HEK293 (cell line): ENCODE measurements around the gene DLL1.

Source experiments
- CTCF ChIA-PET: fragments of 350-600 bp; formaldehyde crosslinking; extraction: SDS; loops from one replicate; lab custom pipeline; 2021; ENCODE audit warnings: antibody characterized with exemption; lab: Yijun Ruan, JAX
- POLR2A ChIA-PET: fragments of 300-600 bp; formaldehyde crosslinking; extraction: SDS; loops from one replicate; lab custom pipeline; 2020; ENCODE audit warnings: antibody characterized with exemption, inconsistent platforms; lab: Yijun Ruan, JAX
- H3K27ac ChIP-seq: fragments of 200-500 bp; sonication (Bioruptor generic); 2 replicates; pipeline ENCODE4 v1.5.1; 2014; ENCODE audit warnings: low read depth, low read length, control low read depth, inconsistent platforms; ENCODE audit errors: extremely low read depth
- H3K36me3 ChIP-seq, 2 experiments: fragments of 200-500 bp in 1 of 2; sonication (Bioruptor generic) in 1 of 2; 1 replicate in 1 of 2; 2 replicates in 1 of 2; pipeline ENCODE4 v1.5.1; 2014 to 2017; ENCODE audit warnings: inconsistent platforms in 2 of 2, low read length in 2 of 2; ENCODE audit not compliant: control insufficient read depth in 2 of 2, insufficient read depth in 1 of 2
- H3K4me1 ChIP-seq: fragments of 200-500 bp; sonication (Bioruptor generic); 2 replicates; pipeline ENCODE4 v1.5.1; 2014; ENCODE audit warnings: mild to moderate bottlenecking, low read length, inconsistent platforms; ENCODE audit not compliant: control insufficient read depth, insufficient read depth
- H3K4me3 ChIP-seq: 2 replicates; pipeline ENCODE4 v1.5.1; 2011; ENCODE audit warnings: low read depth, mild to moderate bottlenecking, control low read depth, low read length, moderate library complexity
- H3K9me3 ChIP-seq: fragments of 200-500 bp; sonication (Bioruptor generic); 2 replicates; pipeline ENCODE4 v1.5.1; 2014; ENCODE audit warnings: low read depth, low read length, inconsistent platforms; ENCODE audit not compliant: control insufficient read depth, insufficient read depth
- BCL6B ChIP-seq: fragments of 450-650 bp; formaldehyde crosslinking; IDR thresholded peaks from 2 replicates; pipeline ENCODE4 v1.5.1; 2017; ENCODE audit warnings: missing biosample characterization, missing genetic modification characterization
- FEZF1 ChIP-seq: fragments of 450-650 bp; formaldehyde crosslinking; IDR thresholded peaks from 2 replicates; pipeline ENCODE4 v1.5.1; 2016; ENCODE audit warnings: missing biosample characterization, missing genetic modification characterization
- KLF10 ChIP-seq: fragments of 450-650 bp; IDR thresholded peaks from 2 replicates; pipeline ENCODE4 v1.5.1; 2018; ENCODE audit warnings: missing biosample characterization, mild to moderate bottlenecking, missing genetic modification characterization
- KLF7 ChIP-seq: fragments of 450-650 bp; formaldehyde crosslinking; IDR thresholded peaks from 2 replicates; pipeline ENCODE4 v1.5.1; 2016; ENCODE audit warnings: missing biosample characterization, missing genetic modification characterization, borderline replicate concordance
- SCRT1 ChIP-seq: fragments of 450-650 bp; formaldehyde crosslinking; IDR thresholded peaks from 2 replicates; pipeline ENCODE4 v1.5.1; 2016; ENCODE audit warnings: missing biosample characterization, missing genetic modification characterization, borderline replicate concordance
- YY2 ChIP-seq: fragments of 450-650 bp; formaldehyde crosslinking; IDR thresholded peaks from 2 replicates; pipeline ENCODE4 v1.5.1; 2016; ENCODE audit warnings: missing biosample characterization, missing genetic modification characterization
- ZBTB8A ChIP-seq: fragments of 450-650 bp; formaldehyde crosslinking; IDR thresholded peaks from 2 replicates; pipeline ENCODE4 v1.5.1; 2016; ENCODE audit warnings: missing biosample characterization, missing genetic modification characterization
- ZFP37 ChIP-seq: fragments of 450-650 bp; formaldehyde crosslinking; IDR thresholded peaks from 2 replicates; pipeline ENCODE4 v1.5.1; 2016; ENCODE audit warnings: missing biosample characterization, missing genetic modification characterization
- ZNF132 ChIP-seq: fragments of 450-650 bp; formaldehyde crosslinking; IDR thresholded peaks from 2 replicates; pipeline ENCODE4 v1.5.1; 2017; ENCODE audit warnings: missing biosample characterization, missing genetic modification characterization, borderline replicate concordance
- ZNF280C ChIP-seq: fragments of 450-650 bp; formaldehyde crosslinking; IDR thresholded peaks from 2 replicates; pipeline ENCODE4 v1.5.1; 2016; ENCODE audit warnings: missing biosample characterization, missing genetic modification characterization
- ZNF311 ChIP-seq: fragments of 450-650 bp; formaldehyde crosslinking; IDR thresholded peaks from 2 replicates; pipeline ENCODE4 v1.5.1; 2017; ENCODE audit warnings: missing biosample characterization, missing genetic modification characterization, borderline replicate concordance
- ZNF473 ChIP-seq: fragments of 450-650 bp; formaldehyde crosslinking; IDR thresholded peaks from 2 replicates; pipeline ENCODE4 v1.5.1; 2017; ENCODE audit warnings: missing biosample characterization, missing genetic modification characterization
- ZNF530 ChIP-seq: fragments of 450-650 bp; formaldehyde crosslinking; IDR thresholded peaks from 2 replicates; pipeline ENCODE4 v1.5.1; 2016; ENCODE audit warnings: low read depth, missing biosample characterization, missing genetic modification characterization
- ZNF571 ChIP-seq: fragments of 450-650 bp; formaldehyde crosslinking; IDR thresholded peaks from 2 replicates; pipeline ENCODE4 v1.5.0; 2017; ENCODE audit warnings: missing biosample characterization, missing genetic modification characterization
- ZNF624 ChIP-seq: fragments of 450-650 bp; formaldehyde crosslinking; IDR thresholded peaks from 2 replicates; pipeline ENCODE4 v1.5.1; 2017; ENCODE audit warnings: missing biosample characterization, missing genetic modification characterization
- TF ChIP-seq, protein P1 (sequence below): fragments of 450-650 bp; formaldehyde crosslinking; IDR thresholded peaks from 2 replicates; pipeline ENCODE4 v1.5.1; 2016; ENCODE audit warnings: missing biosample characterization, missing genetic modification characterization
- TF ChIP-seq, protein P2 (sequence below): fragments of 450-650 bp; formaldehyde crosslinking; IDR thresholded peaks from 2 replicates; pipeline ENCODE4 v1.5.1; 2016; ENCODE audit warnings: missing biosample characterization, missing genetic modification characterization
- TF ChIP-seq, protein P3 (sequence below): fragments of 450-650 bp; formaldehyde crosslinking; IDR thresholded peaks from 2 replicates; pipeline ENCODE4 v1.5.1; 2016; ENCODE audit warnings: missing biosample characterization, missing genetic modification characterization

The DLL1 gene

GRCh38 chr6:170284866-170285469, 5.9 kb downstream of the DLL1 start:
- Histone ChIP-seq H3K4me1 (no peaks in the 10 kb centered on the region; the same call in 1 of the 2 replicates), H3K27ac (no peak overlapping the region), H3K36me3 (peaks cover 0 to 75% of the 10 kb centered on the region in 2 experiments; a peak in 2 of 3 replicates), H3K9me3 (no peaks in the 10 kb centered on the region), H3K4me3 (no peak overlapping the region)
- ChIA-PET CTCF (no interaction called here), POLR2A (no interaction called here)
- TF ChIP-seq, protein P1, sequence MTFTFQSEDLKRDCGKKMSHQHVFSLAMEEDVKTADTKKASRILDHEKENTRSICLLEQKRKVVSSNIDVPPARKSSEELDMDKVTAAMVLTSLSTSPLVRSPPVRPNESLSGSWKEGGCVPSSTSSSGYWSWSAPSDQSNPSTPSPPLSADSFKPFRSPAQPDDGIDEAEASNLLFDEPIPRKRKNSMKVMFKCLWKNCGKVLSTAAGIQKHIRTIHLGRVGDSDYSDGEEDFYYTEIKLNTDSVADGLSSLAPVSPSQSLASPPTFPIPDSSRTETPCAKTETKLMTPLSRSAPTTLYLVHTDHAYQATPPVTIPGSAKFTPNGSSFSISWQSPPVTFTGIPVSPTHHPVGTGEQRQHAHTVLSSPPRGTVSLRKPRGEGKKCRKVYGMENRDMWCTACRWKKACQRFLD (tag by site-specific recombination): no peak
- TF ChIP-seq, protein P2, sequence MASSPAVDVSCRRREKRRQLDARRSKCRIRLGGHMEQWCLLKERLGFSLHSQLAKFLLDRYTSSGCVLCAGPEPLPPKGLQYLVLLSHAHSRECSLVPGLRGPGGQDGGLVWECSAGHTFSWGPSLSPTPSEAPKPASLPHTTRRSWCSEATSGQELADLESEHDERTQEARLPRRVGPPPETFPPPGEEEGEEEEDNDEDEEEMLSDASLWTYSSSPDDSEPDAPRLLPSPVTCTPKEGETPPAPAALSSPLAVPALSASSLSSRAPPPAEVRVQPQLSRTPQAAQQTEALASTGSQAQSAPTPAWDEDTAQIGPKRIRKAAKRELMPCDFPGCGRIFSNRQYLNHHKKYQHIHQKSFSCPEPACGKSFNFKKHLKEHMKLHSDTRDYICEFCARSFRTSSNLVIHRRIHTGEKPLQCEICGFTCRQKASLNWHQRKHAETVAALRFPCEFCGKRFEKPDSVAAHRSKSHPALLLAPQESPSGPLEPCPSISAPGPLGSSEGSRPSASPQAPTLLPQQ (tag by site-specific recombination): no peak
- no peak for TF ChIP-seq FEZF1 (tag by site-specific recombination)
- no peak for TF ChIP-seq KLF7 (tag by site-specific recombination)
- no peak for TF ChIP-seq ZNF530 (tag by site-specific recombination)
- TF ChIP-seq ZNF473: no peak
- TF ChIP-seq ZNF132 (tag by site-specific recombination): no peak
- TF ChIP-seq ZNF624: no peak
- no peak for TF ChIP-seq ZNF571
- TF ChIP-seq ZNF311 (tag by site-specific recombination): no peak
- no peak for TF ChIP-seq YY2 (tag by site-specific recombination)
- no peak for TF ChIP-seq SCRT1 (tag by site-specific recombination)
- no peak for TF ChIP-seq ZNF280C
- TF ChIP-seq ZBTB8A (tag by site-specific recombination): no peak
- no peak for TF ChIP-seq BCL6B (tag by site-specific recombination)
- no peak for TF ChIP-seq ZFP37 (tag by site-specific recombination)
- TF ChIP-seq, protein P3, sequence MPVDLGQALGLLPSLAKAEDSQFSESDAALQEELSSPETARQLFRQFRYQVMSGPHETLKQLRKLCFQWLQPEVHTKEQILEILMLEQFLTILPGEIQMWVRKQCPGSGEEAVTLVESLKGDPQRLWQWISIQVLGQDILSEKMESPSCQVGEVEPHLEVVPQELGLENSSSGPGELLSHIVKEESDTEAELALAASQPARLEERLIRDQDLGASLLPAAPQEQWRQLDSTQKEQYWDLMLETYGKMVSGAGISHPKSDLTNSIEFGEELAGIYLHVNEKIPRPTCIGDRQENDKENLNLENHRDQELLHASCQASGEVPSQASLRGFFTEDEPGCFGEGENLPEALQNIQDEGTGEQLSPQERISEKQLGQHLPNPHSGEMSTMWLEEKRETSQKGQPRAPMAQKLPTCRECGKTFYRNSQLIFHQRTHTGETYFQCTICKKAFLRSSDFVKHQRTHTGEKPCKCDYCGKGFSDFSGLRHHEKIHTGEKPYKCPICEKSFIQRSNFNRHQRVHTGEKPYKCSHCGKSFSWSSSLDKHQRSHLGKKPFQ (tag by site-specific recombination): no peak
- TF ChIP-seq KLF10: no peak
